GM12874 (cell line): ENCODE results near the gene CCDC138.

Experiments
- CTCF ChIP-seq: IDR thresholded peaks from 2 replicates; pipeline ENCODE4 v1.5.1; 2011; ENCODE audit warnings: low read depth, mild to moderate bottlenecking, control low read depth, low read length, moderate library complexity; ENCODE audit not compliant: insufficient read depth

The CCDC138 gene

GRCh38 chr2:108905176-108905575 lies 118.6 kb downstream of the CCDC138 start:
- no peak for TF ChIP-seq CTCF

- TF ChIP-seq CTCF = no peak
Measured at GRCh38 chr2:108905906-108906305, 119.3 kb downstream of the CCDC138 start.

GRCh38 chr2:108906403-108907077 lies 120.0 kb downstream of the CCDC138 start:
- TF ChIP-seq CTCF = no peak

- no peak for TF ChIP-seq CTCF
Measured at GRCh38 chr2:108907822-108908712, 121.5 kb downstream of the CCDC138 start.

GRCh38 chr2:108908713-108909070 lies 122.1 kb downstream of the CCDC138 start:
- TF ChIP-seq CTCF = no peak

GRCh38 chr2:108909275-108909823 lies 122.8 kb downstream of the CCDC138 start:
- TF ChIP-seq CTCF = no peak

GRCh38 chr2:108910011-108910431 lies 123.5 kb downstream of the CCDC138 start:
- no peak for TF ChIP-seq CTCF
